IMR-90 (cell line): ENCODE data around the gene GABARAPL2. TPM values are rescaled to one million over a fixed set of nuclear protein-coding genes. Genes with fewer than 3 reads are reported as not detected.

Experiments used
- ATAC-seq: fragments of 200-7000 bp; cut with Tn5 transposase; 2 replicates; pipeline ENCODE4 v1.9.1; 2020; ENCODE audit warnings: low read depth, mild to moderate bottlenecking, moderate library complexity
- BruUV-seq: library from RNA; stranded (reverse); fragments of 400-500 nt; replicated peaks from 2 replicates; lab custom pipeline; 2021; lab: Mats Ljungman, UMichigan
- CTCF ChIA-PET: fragments of 300-600 bp; formaldehyde crosslinking; extraction: SDS; loops from one replicate; lab custom pipeline; 2021; ENCODE audit warnings: antibody characterized with exemption; lab: Yijun Ruan, JAX
- POLR2A ChIA-PET: fragments of 300-600 bp; sonication (Branson Sonifier 250); formaldehyde crosslinking; loops from one replicate; lab custom pipeline; 2022; ENCODE audit warnings: antibody characterized with exemption; ENCODE audit not compliant: unreplicated experiment; lab: Charles Lee
- DNase-seq: peaks from one replicate; pipeline ENCODE4 v3.0.0; 2013
- H2AFZ ChIP-seq: replicated peaks from 2 replicates; pipeline ENCODE3; 2013; ENCODE audit warnings: low read length, mild to moderate bottlenecking; ENCODE audit not compliant: poor library complexity
- H2AK5ac ChIP-seq: 2 replicates; pipeline ENCODE4 v1.6.1; 2013; ENCODE audit warnings: low read depth, low read length, inconsistent platforms
- H2AK9ac ChIP-seq: replicated peaks from 2 replicates; pipeline ENCODE3; 2013; ENCODE audit warnings: mild to moderate bottlenecking, low read depth, low read length, moderate library complexity; ENCODE audit not compliant: poor library complexity
- H2BK120ac ChIP-seq: 2 replicates; pipeline ENCODE4 v1.6.1; 2013; ENCODE audit warnings: low read depth, low read length, inconsistent platforms
- H2BK15ac ChIP-seq: 3 replicates; pipeline ENCODE4 v1.6.1; 2013; ENCODE audit warnings: low read depth, low read length, inconsistent platforms
- H2BK20ac ChIP-seq: 2 replicates; pipeline ENCODE4 v1.6.1; 2013; ENCODE audit warnings: low read depth, mild to moderate bottlenecking, inconsistent platforms, low read length, moderate library complexity
- H2BK5ac ChIP-seq: 2 replicates; pipeline ENCODE4 v1.6.1; 2013; ENCODE audit warnings: mild to moderate bottlenecking, low read depth, low read length, inconsistent platforms; ENCODE audit not compliant: poor library complexity, severe bottlenecking
- H3K14ac ChIP-seq: replicated peaks from 2 replicates; pipeline ENCODE4 v1.6.1; 2013; ENCODE audit warnings: low read depth, low read length, inconsistent platforms
- H3K18ac ChIP-seq: 2 replicates; pipeline ENCODE4 v1.6.1; 2013; ENCODE audit warnings: low read depth, low read length, control low read depth
- H3K23ac ChIP-seq: 2 replicates; pipeline ENCODE4 v1.6.1; 2013; ENCODE audit warnings: low read depth, low read length, inconsistent platforms
- H3K27ac ChIP-seq: 2 replicates; pipeline ENCODE4 v1.5.1; 2013; ENCODE audit warnings: mild to moderate bottlenecking, control low read depth, low read length; ENCODE audit not compliant: insufficient read depth
- H3K27me3 ChIP-seq: 2 replicates; pipeline ENCODE4 v1.6.1; 2013; ENCODE audit warnings: low read length; ENCODE audit not compliant: control insufficient read depth, insufficient read depth
- H3K36me3 ChIP-seq: 2 replicates; pipeline ENCODE4 v1.6.1; 2013; ENCODE audit warnings: low read length, mixed read lengths; ENCODE audit not compliant: control insufficient read depth, insufficient read depth
- H3K4ac ChIP-seq: 2 replicates; pipeline ENCODE4 v1.6.1; 2013; ENCODE audit warnings: low read depth, low read length, inconsistent platforms
- H3K4me1 ChIP-seq: 2 replicates; pipeline ENCODE4 v1.6.1; 2013; ENCODE audit warnings: low read length, mixed read lengths; ENCODE audit not compliant: control insufficient read depth, insufficient read depth
- H3K4me2 ChIP-seq: 2 replicates; pipeline ENCODE4 v1.6.1; 2013; ENCODE audit warnings: low read depth, mild to moderate bottlenecking, control low read depth, low read length, moderate library complexity
- H3K4me3 ChIP-seq: 2 replicates; pipeline ENCODE4 v1.5.1; 2013; ENCODE audit warnings: low read depth, mild to moderate bottlenecking, control low read depth, low read length, moderate library complexity; ENCODE audit not compliant: insufficient read depth
- H3K56ac ChIP-seq: 2 replicates; pipeline ENCODE4 v1.6.1; 2013; ENCODE audit warnings: low read length, inconsistent platforms; ENCODE audit not compliant: insufficient read depth; ENCODE audit errors: extremely low read depth
- H3K79me1 ChIP-seq, 2 experiments: 2 replicates each; pipeline ENCODE4 v1.6.1; 2013; ENCODE audit warnings: low read length in 2 of 2, inconsistent platforms in 1 of 2, low read depth in 1 of 2
- H3K9ac ChIP-seq: 2 replicates; pipeline ENCODE4 v1.6.1; 2013; ENCODE audit warnings: low read depth, low read length, control low read depth
- H3K9me1 ChIP-seq: 2 replicates; pipeline ENCODE4 v1.6.1; 2013; ENCODE audit warnings: low read length, inconsistent platforms; ENCODE audit not compliant: insufficient read depth
- H3K9me3 ChIP-seq: 2 replicates; pipeline ENCODE4 v1.6.1; 2013; ENCODE audit warnings: low read length; ENCODE audit not compliant: control insufficient read depth, insufficient read depth
- H4K20me1 ChIP-seq: 2 replicates; pipeline ENCODE4 v1.6.1; 2013; ENCODE audit warnings: low read length, inconsistent platforms; ENCODE audit not compliant: insufficient read depth
- H4K5ac ChIP-seq: 2 replicates; pipeline ENCODE4 v1.6.1; 2013; ENCODE audit warnings: mild to moderate bottlenecking, low read depth, low read length, control low read depth
- H4K8ac ChIP-seq, 2 experiments: 2 replicates each; pipeline ENCODE4 v1.6.1; 2013; ENCODE audit warnings: low read depth in 2 of 2, low read length in 2 of 2, control low read depth in 1 of 2, inconsistent platforms in 1 of 2
- H4K91ac ChIP-seq: 2 replicates; pipeline ENCODE4 v1.6.1; 2013; ENCODE audit warnings: low read depth, low read length, inconsistent platforms; ENCODE audit not compliant: insufficient read depth
- BHLHE40 ChIP-seq: fragments of 150-350 bp; IDR thresholded peaks from 2 replicates; pipeline ENCODE4 v1.6.1; 2016; ENCODE audit warnings: mild to moderate bottlenecking, low read depth, low read length
- CEBPB ChIP-seq: IDR thresholded peaks from 2 replicates; pipeline ENCODE4 v1.6.1; 2012; ENCODE audit warnings: low read depth, low read length, improper control_type of control experiment
- MAFK ChIP-seq: IDR thresholded peaks from 2 replicates; pipeline ENCODE4 v1.6.1; 2012; ENCODE audit warnings: low read depth, low read length, improper control_type of control experiment
- MAZ ChIP-seq: IDR thresholded peaks from 2 replicates; pipeline ENCODE4 v1.6.1; 2012; ENCODE audit warnings: low read depth, mild to moderate bottlenecking, low read length, improper control_type of control experiment, moderate library complexity, borderline replicate concordance
- MXI1 ChIP-seq: IDR thresholded peaks from 2 replicates; pipeline ENCODE4 v1.6.1; 2012; ENCODE audit warnings: low read depth, mild to moderate bottlenecking, low read length, moderate library complexity, borderline replicate concordance
- NFE2L2 ChIP-seq: fragments of 150-350 bp; IDR thresholded peaks from 2 replicates; pipeline ENCODE4 v1.6.1; 2016; ENCODE audit warnings: low read depth, mild to moderate bottlenecking, low read length
- RAD21 ChIP-seq: IDR thresholded peaks from 2 replicates; pipeline ENCODE4 v1.6.1; 2012; ENCODE audit warnings: low read length, improper control_type of control experiment
- RFX5 ChIP-seq: IDR thresholded peaks from 2 replicates; pipeline ENCODE4 v1.8.0; 2012; ENCODE audit warnings: low read depth, mild to moderate bottlenecking, low read length, moderate library complexity
- SMC3 ChIP-seq: fragments of 150-350 bp; IDR thresholded peaks from 2 replicates; pipeline ENCODE4 v1.6.1; 2016; ENCODE audit warnings: low read depth, mild to moderate bottlenecking, antibody characterized with exemption, low read length, moderate library complexity
- WGBS, 2 experiments: methylation state at CpG; one replicate each; pipeline versions ENCODE4 v1.1.5 to v1.1.7; 2013; ENCODE audit warnings: missing lambda C conversion rate in 2 of 2; ENCODE audit not compliant: insufficient read length in 1 of 2; ENCODE audit errors: extremely low coverage in 2 of 2; 5-methylcytosine and 5-hydroxymethylcytosine counted together
- dilution Hi-C: fragments of 300-500 bp; cut with HindIII; formaldehyde crosslinking; loops from one replicate; pipeline ENCODE4 v1.14.3; 2018; ENCODE audit warnings: low sequenced_read_pairs; ENCODE audit not compliant: unreplicated experiment
- in situ Hi-C: fragments of 300-500 bp; cut with MboI; formaldehyde crosslinking; loops from 3 replicates; pipeline ENCODE4 v1.14.3; 2019; ENCODE audit warnings: low sequenced_read_pairs, inconsistent platforms, mixed read lengths
- intact Hi-C: fragments of 100-400 bp; cut with micrococcal nuclease; formaldehyde crosslinking; loops from 2 replicates; pipeline ENCODE4 v1.10.0; 2022
- polyA plus RNA-seq, 3 experiments: library from polyadenylated mRNA; depleted of rRNA; stranded (reverse); fragments of >200 nt; gene quantifications; 2 replicates each; pipeline ENCODE4 v1.2.3, GENCODE V29; 2012; ENCODE audit warnings: low replicate concordance in 1 of 3
- total RNA-seq: library from RNA; depleted of rRNA; stranded (reverse); fragments of >200 nt; gene quantifications from 2 replicates; pipeline ENCODE4 v1.2.3, GENCODE V29; 2012
- TF ChIP-seq, protein P1 (sequence below): fragments of 150-350 bp; IDR thresholded peaks from 2 replicates; pipeline ENCODE4 v1.6.1; 2016; ENCODE audit warnings: low read depth, mild to moderate bottlenecking, low read length, moderate library complexity, borderline replicate concordance
- TF ChIP-seq, protein P2 (sequence below): conservative IDR thresholded peaks from 2 replicates; pipeline ENCODE4 v1.5.1; 2012; ENCODE audit warnings: mild to moderate bottlenecking, low read depth, low read length, improper control_type of control experiment

The GABARAPL2 gene
- total and polyA plus RNA-seq, 2 of the 4 experiments (the other 2 are of a cell fraction), result 33.3 to 65.9 TPM

DNA sequence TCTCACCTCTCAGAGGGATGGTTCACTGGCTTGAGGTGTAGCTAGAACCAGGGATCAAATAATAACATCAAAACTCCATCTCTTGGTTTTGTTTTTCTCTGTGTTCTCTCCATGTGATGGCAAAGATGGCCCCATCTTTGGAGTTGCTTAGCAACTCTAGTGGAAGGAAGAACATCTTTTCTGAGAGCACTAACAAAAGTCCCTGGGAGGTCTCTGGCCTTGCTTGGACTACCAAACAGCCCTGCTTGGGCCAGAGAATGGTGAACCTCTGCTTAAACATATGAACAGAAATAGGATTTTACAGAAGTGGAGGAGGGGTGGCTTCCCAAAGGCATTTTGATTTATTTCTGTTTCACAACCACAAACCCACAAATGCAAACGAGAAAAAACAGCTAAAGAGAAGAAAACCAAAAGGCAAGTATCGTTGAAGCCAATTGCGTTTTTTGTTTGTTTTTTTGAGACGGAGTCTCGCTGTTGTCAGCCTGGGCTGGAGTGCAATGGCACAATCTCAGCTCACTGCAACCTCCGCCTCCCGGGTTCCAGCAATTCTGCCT lies 13.2 kb downstream of the GABARAPL2 start:
- Histone ChIP-seq H3K9me3 (no peaks in the 10 kb centered on the region), H3K4me3 (no peak overlapping the region), H4K91ac (no peak overlapping the region), H3K4me1 (no peaks in the 10 kb centered on the region), H4K8ac (no peak overlapping the region), H4K20me1 (no peaks in the 10 kb centered on the region), H2BK20ac (no peak overlapping the region), H3K23ac (no peak overlapping the region), H2BK15ac (no peak overlapping the region), H2AK5ac (no peak overlapping the region), H2AFZ (no peak overlapping the region), H3K4ac (no peak overlapping the region), H3K27me3 (no peaks in the 10 kb centered on the region), H3K18ac (no peak overlapping the region), H3K14ac (no peak overlapping the region), H3K4me2 (no peak overlapping the region), H3K9ac (no peak overlapping the region), H2AK9ac (no peak overlapping the region), H4K5ac (no peak overlapping the region), H2BK5ac (no peak overlapping the region), H3K27ac (no peak overlapping the region), H3K56ac (no peak overlapping the region), H3K79me1 (peaks cover 0 to 15% of the 10 kb centered on the region in 2 experiments; a peak in 3 of 4 replicates), H3K9me1 (peaks cover 3% of the 10 kb centered on the region; the same call in 1 of the 2 replicates), H3K36me3 (peaks cover 35% of the 10 kb centered on the region), H2BK120ac (no peak overlapping the region)
- ChIA-PET POLR2A (interaction anchor here (0.6 kb wide), 1 partner anchor 18 kb away, joined by 5 read pairs; no protein-coding TSS in a partner anchor), CTCF (no interaction called here)
- WGBS, 2 experiments, result 90% methylated on average over 7 of the region's 7 CpGs; no CpG with 5 or more reads in 1 of the 2 experiments
- no TSS peak for BruUV-seq
- in situ Hi-C loops (loop anchor here (25.0 kb wide), 1 partner anchor 367 kb away; the partner anchor contains the start of genes CTRB1 and CTRB2), intact Hi-C loops (no loop called here), dilution Hi-C loops (no loop called here)
- DNase-seq, result no peak
- no peak for ATAC-seq
- TF ChIP-seq BHLHE40 (no peak), CEBPB (no peak), SMC3 (no peak), NFE2L2 (no peak), MAFK (no peak), MXI1 (no peak), MAZ (no peak), RAD21 (no peak), RFX5 (no peak)
- TF ChIP-seq, protein P1, sequence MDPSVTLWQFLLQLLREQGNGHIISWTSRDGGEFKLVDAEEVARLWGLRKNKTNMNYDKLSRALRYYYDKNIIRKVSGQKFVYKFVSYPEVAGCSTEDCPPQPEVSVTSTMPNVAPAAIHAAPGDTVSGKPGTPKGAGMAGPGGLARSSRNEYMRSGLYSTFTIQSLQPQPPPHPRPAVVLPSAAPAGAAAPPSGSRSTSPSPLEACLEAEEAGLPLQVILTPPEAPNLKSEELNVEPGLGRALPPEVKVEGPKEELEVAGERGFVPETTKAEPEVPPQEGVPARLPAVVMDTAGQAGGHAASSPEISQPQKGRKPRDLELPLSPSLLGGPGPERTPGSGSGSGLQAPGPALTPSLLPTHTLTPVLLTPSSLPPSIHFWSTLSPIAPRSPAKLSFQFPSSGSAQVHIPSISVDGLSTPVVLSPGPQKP, result no peak
- TF ChIP-seq, protein P2, sequence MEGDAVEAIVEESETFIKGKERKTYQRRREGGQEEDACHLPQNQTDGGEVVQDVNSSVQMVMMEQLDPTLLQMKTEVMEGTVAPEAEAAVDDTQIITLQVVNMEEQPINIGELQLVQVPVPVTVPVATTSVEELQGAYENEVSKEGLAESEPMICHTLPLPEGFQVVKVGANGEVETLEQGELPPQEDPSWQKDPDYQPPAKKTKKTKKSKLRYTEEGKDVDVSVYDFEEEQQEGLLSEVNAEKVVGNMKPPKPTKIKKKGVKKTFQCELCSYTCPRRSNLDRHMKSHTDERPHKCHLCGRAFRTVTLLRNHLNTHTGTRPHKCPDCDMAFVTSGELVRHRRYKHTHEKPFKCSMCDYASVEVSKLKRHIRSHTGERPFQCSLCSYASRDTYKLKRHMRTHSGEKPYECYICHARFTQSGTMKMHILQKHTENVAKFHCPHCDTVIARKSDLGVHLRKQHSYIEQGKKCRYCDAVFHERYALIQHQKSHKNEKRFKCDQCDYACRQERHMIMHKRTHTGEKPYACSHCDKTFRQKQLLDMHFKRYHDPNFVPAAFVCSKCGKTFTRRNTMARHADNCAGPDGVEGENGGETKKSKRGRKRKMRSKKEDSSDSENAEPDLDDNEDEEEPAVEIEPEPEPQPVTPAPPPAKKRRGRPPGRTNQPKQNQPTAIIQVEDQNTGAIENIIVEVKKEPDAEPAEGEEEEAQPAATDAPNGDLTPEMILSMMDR, result no peak
